HG03108 (cell line): Measurements from ENCODE around the gene ATP6V0C.
"Not testable (repeated sequence)": the region's sequence is repeated elsewhere in the genome, so short reads cannot be mapped to it uniquely, and the experiment has no call there.

Experiments
- ATAC-seq: cut with Tn5 transposase; IDR thresholded peaks from one replicate; pipeline ENCODE4 v1.9.1; 2021; ENCODE audit warnings: moderate library complexity; ENCODE audit not compliant: unreplicated experiment

The ATP6V0C gene

DNA sequence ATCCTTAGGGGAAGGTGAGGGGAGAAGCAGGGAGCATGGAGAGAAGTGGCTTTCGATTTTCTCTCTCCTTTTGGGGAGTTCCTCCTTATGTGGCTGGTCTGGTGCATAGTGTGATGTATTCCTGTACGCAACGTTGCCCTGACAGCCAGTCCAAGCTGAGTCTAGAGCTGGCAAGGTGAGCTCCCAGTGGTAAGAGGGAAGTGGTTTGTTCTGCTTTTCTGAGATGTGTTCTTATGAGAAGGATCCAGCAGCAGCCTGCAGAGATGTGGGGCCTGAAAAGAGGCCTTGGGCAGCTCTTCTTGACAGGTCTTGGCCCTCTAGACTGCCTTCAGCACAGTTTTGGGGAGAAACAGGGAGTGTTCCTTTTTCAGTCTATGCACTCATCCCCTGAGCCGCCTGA is 27.2 kb downstream of the ATP6V0C start:
- ATAC-seq: not testable (repeated sequence)

- not testable (repeated sequence) for ATAC-seq
Measured at GRCh38 chr16:2541409-2541808, 27.7 kb downstream of the ATP6V0C start.

DNA sequence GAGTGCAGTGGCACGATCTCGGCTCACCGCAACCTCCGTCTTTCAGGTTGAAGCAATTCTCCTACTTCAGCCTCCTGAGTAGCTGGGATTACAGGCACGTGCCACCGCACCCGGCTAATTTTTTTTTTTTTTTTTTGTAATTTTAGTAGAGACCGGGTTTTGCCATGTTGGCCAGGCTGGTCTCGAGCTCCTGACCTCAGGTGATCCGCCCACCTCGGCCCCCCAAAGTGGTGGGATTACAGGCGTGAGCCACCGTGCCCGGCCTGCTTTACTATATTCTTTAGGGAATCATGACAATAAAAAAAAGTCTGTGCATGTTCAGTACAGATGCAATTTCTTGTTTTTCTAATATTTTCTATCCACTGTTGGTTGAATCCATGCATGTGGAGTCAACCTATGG is 30.0 kb downstream of the ATP6V0C start:
- ATAC-seq: not testable (repeated sequence)

DNA sequence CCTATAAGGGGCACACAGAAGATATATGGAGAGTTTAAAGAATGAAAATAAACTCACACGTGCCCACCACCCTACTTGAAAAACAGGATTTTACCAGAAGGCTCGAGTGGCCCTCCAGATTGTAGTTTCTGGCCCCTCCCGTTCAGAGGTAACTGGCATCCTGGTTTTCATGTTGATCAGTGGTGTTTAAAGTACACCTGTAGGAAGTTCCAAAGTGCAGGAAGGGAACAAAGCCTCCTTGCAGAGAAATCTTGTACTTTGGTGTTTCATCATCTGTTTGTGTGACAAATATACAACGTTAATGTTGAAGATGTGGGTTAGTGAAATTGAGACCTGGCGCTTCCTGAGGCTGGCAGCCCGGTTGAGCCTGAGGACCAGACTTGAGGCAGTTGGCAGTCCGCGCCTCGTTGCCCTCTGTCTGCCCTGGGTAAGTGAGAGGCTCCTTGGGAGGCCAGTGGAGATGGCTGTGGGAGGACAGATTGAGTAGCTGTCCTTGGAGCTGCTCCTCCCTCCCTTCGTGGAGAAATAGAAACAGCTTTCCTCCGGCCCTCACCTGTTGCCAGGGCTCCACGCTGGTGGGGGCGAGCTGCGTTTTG is 36.6 kb downstream of the ATP6V0C start:
- ATAC-seq: not testable (repeated sequence)

GRCh38 chr16:2551420-2551889 is 37.7 kb downstream of the ATP6V0C start:
- not testable (repeated sequence) for ATAC-seq

GRCh38 chr16:2554709-2555425 is 41.1 kb downstream of the ATP6V0C start:
- not testable (repeated sequence) for ATAC-seq

GRCh38 chr16:2557150-2557549 is 43.4 kb downstream of the ATP6V0C start:
- not testable (repeated sequence) for ATAC-seq

DNA sequence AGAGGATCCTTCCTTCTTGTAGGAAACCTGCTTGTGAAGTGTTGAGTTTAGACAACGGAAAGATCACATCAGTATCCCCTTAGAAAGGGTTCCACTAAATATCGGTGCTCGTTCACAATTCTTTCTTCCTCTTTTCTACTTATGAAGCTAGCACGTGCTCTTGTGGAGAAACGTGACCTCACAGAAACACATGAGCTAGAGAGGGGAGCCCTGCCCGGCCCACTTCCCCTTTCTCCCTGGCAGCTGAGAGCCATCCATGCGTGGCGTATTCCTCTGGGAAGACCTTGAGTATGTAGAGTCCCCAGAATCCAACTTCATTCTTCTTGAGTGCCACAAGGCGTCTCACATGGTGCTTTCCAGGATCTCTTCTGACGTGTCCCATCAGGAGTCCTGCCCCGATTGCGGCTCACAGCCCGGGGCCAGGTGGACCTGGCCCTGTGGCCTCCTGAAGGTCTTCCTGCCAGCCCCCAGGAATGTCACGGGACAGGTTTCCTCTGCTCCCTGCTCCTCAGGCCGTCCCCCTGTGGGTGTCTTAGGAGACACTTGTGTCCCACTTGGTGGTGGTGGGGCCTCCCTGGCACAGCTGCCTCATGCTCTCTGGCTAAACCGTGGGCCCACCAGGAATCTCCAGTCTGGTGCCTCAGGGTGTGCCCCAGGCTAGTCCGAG is 46.5 kb downstream of the ATP6V0C start:
- peak; percentile 36 for ATAC-seq

GRCh38 chr16:2560798-2561133 is 47.0 kb downstream of the ATP6V0C start:
- peak; percentile 47 for ATAC-seq

- ATAC-seq: not testable (repeated sequence)
Measured at GRCh38 chr16:2567506-2567905, 53.8 kb downstream of the ATP6V0C start.

DNA sequence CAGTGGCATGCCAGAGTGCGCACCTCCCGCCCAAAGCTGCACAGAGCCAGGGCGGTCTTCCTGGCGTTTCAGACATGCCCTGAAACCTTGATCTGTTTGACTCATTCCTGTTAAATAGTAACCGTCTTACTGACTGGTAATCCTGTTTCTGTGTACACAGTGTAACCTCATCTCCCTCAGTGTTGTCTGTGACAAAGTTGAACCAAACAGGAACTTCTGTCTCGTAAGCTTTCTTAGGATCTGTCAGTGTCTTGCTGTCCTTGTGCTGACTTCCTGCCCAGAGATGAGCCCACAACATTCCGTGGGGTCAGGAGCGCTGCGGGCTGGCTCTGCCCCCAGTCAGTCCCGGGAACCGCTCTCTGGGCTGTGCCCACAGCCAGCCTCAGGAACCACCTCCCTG is 54.8 kb downstream of the ATP6V0C start:
- not testable (repeated sequence) for ATAC-seq
